Caco-2 (cell line): ENCODE results near the gene CNDP1. TPM values are rescaled to one million over a fixed set of nuclear protein-coding genes. Genes with fewer than 3 reads are reported as not detected.

Source experiments
- BruUV-seq: library from RNA; stranded (reverse); fragments of 400-500 nt; replicated peaks from 2 replicates; lab custom pipeline; 2021; lab: Mats Ljungman, UMichigan
- CTCF ChIA-PET: fragments of 300-600 bp; sonication (Branson Sonifier 250); formaldehyde crosslinking; loops from one replicate; lab custom pipeline; 2022; ENCODE audit warnings: antibody characterized with exemption; lab: Charles Lee
- POLR2A ChIA-PET: fragments of 300-600 bp; sonication (Branson Sonifier 250); formaldehyde crosslinking; loops from one replicate; lab custom pipeline; 2022; ENCODE audit warnings: antibody characterized with exemption; lab: Charles Lee
- DNase-seq, 2 experiments: peaks; one replicate each; pipeline versions ENCODE4 v3.0.0 to v3.0.0-alpha.2; 2020 to 2022
- H3K27me3 ChIP-seq: replicated peaks from 2 replicates; pipeline ENCODE4 v1.6.0; 2011; ENCODE audit warnings: low read length; ENCODE audit not compliant: control insufficient read depth, insufficient read depth
- H3K36me3 ChIP-seq: 2 replicates; pipeline ENCODE4 v1.5.1; 2011; ENCODE audit warnings: low read length; ENCODE audit not compliant: control insufficient read depth, insufficient read depth
- H3K4me1 ChIP-seq: fragments of 250-450 bp; sonication (Bioruptor Pico); 2 replicates; pipeline ENCODE4 v1.5.1; 2020; ENCODE audit warnings: mild to moderate bottlenecking
- H3K4me3 ChIP-seq: 2 replicates; pipeline ENCODE4 v1.5.1; 2011; ENCODE audit warnings: low read depth, mild to moderate bottlenecking, control low read depth, low read length
- H3K9me3 ChIP-seq: fragments of 250-450 bp; sonication (Bioruptor Pico); 2 replicates; pipeline ENCODE4 v1.5.1; 2020; ENCODE audit warnings: mild to moderate bottlenecking, moderate library complexity
- H3K27ac Mint-ChIP-seq: one replicate; pipeline ENCODE4 v1.8.0; 2022; ENCODE audit warnings: mixed read lengths; ENCODE audit not compliant: unreplicated experiment
- H3K27me3 Mint-ChIP-seq: one replicate; pipeline ENCODE4 v1.8.0; 2022; ENCODE audit warnings: mixed read lengths; ENCODE audit not compliant: insufficient read depth, unreplicated experiment
- H3K36me3 Mint-ChIP-seq: one replicate; pipeline ENCODE4 v1.8.0; 2022; ENCODE audit warnings: mild to moderate bottlenecking, mixed read lengths; ENCODE audit not compliant: insufficient read depth, unreplicated experiment
- H3K4me1 Mint-ChIP-seq: one replicate; pipeline ENCODE4 v1.8.0; 2022; ENCODE audit warnings: low read depth, mixed read lengths; ENCODE audit not compliant: unreplicated experiment
- H3K4me3 Mint-ChIP-seq: one replicate; pipeline ENCODE4 v1.8.0; 2022; ENCODE audit warnings: mild to moderate bottlenecking, moderate library complexity, mixed read lengths; ENCODE audit not compliant: unreplicated experiment
- H3K9me3 Mint-ChIP-seq: one replicate; pipeline ENCODE4 v1.8.0; 2022; ENCODE audit warnings: mixed read lengths; ENCODE audit not compliant: unreplicated experiment
- intact Hi-C: fragments of 100-400 bp; cut with micrococcal nuclease; formaldehyde crosslinking; loops from one replicate; pipeline ENCODE4 v1.10.0; 2022; ENCODE audit not compliant: unreplicated experiment
- total RNA-seq: library from RNA; stranded (reverse); gene quantifications from 2 replicates; pipeline ENCODE4 v1.2.3, GENCODE V29; 2022
- TF ChIP-seq, protein P1 (sequence below), 2 experiments: fragments of 200-600 bp in 1 of 2; IDR thresholded peaks; 1 replicate in 1 of 2; 2 replicates in 1 of 2; pipeline versions ENCODE4 v1.5.1 to v1.8.0; 2011 to 2022; ENCODE audit warnings: antibody characterized with exemption in 1 of 2, control low read depth in 1 of 2, inconsistent platforms in 1 of 2, low read depth in 1 of 2, low read length in 1 of 2, mild to moderate bottlenecking in 1 of 2, moderate library complexity in 1 of 2; ENCODE audit not compliant: insufficient read depth in 1 of 2, severe bottlenecking in 1 of 2, unreplicated experiment in 1 of 2

The CNDP1 gene
- total RNA-seq, 1 experiment from 2014 or later, result 0.48 TPM

DNA sequence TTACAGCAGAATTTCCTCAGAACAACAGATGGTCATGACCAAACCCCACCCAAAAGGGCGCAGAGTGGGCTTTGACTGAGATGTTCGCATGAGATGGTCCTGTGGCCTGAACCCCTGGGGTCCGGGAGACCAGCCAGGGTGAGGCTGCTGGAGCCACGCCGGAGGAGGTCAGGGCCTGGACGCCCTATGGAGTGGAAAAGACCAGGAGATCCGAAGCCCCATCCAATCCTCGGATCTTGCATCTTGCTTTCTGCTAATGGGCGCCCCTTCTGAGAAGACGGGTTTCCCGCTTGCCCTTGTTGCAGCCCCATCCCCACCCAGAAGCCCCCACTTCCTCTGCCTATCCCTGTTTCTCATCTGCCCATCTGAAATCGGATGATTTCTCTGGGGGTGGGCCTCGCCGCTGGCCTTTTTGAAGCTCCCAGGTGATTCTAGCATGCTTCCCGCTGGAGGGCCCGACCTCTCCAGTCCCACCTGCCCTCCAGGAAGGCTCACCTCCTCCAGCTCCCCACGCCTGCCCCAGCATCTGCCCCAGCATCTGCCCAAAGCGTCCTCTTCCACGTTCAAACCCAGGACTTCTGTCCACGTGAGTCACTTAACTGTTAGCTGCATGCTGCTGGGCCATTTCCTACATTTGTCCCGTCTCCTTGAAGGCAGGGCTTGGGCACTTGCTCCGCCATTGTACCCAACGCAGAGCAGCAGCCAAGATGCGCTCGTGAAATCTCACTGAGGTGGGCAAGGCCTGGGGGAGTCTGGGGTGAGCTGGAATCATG is 4.3 kb upstream of the CNDP1 start:
- no peaks in the 10 kb centered on the region for H3K27me3 ChIP-seq
- CTCF ChIA-PET, result no interaction called here

GRCh38 chr18:74530584-74530862 is 3.8 kb upstream of the CNDP1 start:
- H3K27me3 Mint-ChIP-seq, result no peaks in the 10 kb centered on the region
- TF ChIP-seq, protein P1, sequence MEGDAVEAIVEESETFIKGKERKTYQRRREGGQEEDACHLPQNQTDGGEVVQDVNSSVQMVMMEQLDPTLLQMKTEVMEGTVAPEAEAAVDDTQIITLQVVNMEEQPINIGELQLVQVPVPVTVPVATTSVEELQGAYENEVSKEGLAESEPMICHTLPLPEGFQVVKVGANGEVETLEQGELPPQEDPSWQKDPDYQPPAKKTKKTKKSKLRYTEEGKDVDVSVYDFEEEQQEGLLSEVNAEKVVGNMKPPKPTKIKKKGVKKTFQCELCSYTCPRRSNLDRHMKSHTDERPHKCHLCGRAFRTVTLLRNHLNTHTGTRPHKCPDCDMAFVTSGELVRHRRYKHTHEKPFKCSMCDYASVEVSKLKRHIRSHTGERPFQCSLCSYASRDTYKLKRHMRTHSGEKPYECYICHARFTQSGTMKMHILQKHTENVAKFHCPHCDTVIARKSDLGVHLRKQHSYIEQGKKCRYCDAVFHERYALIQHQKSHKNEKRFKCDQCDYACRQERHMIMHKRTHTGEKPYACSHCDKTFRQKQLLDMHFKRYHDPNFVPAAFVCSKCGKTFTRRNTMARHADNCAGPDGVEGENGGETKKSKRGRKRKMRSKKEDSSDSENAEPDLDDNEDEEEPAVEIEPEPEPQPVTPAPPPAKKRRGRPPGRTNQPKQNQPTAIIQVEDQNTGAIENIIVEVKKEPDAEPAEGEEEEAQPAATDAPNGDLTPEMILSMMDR (IDR thresholded peaks at IDR 0.05; ENCODE audit: insufficient read depth in 1 of 2, low read depth in 1 of 2, low read length in 1 of 2, severe bottlenecking in 1 of 2, unreplicated experiment in 1 of 2), result no peak
- no peaks in the 10 kb centered on the region for H3K9me3 Mint-ChIP-seq
- no peak overlapping the region for H3K27ac Mint-ChIP-seq
- H3K9me3 ChIP-seq, result no peaks in the 10 kb centered on the region
- peaks cover 7% of the 10 kb centered on the region for H3K4me1 Mint-ChIP-seq
- intact Hi-C loops, result no loop called here
- no TSS peak for BruUV-seq
- H3K27me3 ChIP-seq, result no peaks in the 10 kb centered on the region
- ChIA-PET CTCF (no interaction called here), POLR2A (no interaction called here)
- DNase-seq, result no peak
- no peaks in the 10 kb centered on the region for H3K36me3 ChIP-seq
- H3K4me3 ChIP-seq, result no peak overlapping the region
- no peak overlapping the region for H3K4me3 Mint-ChIP-seq
- no peaks in the 10 kb centered on the region for H3K4me1 ChIP-seq
- H3K36me3 Mint-ChIP-seq, result no peaks in the 10 kb centered on the region

More for the DNA sequence above, 4.3 kb upstream of the CNDP1 start:
- intact Hi-C loops, result no loop called here
- no peaks in the 10 kb centered on the region for H3K27me3 Mint-ChIP-seq
- TF ChIP-seq, protein P1 (IDR thresholded peaks at IDR 0.05; ENCODE audit: insufficient read depth in 1 of 2, low read depth in 1 of 2, low read length in 1 of 2, severe bottlenecking in 1 of 2, unreplicated experiment in 1 of 2), result no peak
- Histone ChIP-seq H3K9me3 (no peaks in the 10 kb centered on the region), H3K4me1 (no peaks in the 10 kb centered on the region), H3K4me3 (no peak overlapping the region), H3K36me3 (no peaks in the 10 kb centered on the region)
- H3K27ac Mint-ChIP-seq, result no peak overlapping the region
- H3K4me1 Mint-ChIP-seq, result peaks cover 7% of the 10 kb centered on the region
- no TSS peak for BruUV-seq
- H3K9me3 Mint-ChIP-seq, result no peaks in the 10 kb centered on the region
- no peak for DNase-seq
- H3K4me3 Mint-ChIP-seq, result no peak overlapping the region
- no peaks in the 10 kb centered on the region for H3K36me3 Mint-ChIP-seq
- POLR2A ChIA-PET, result no interaction called here

DNA sequence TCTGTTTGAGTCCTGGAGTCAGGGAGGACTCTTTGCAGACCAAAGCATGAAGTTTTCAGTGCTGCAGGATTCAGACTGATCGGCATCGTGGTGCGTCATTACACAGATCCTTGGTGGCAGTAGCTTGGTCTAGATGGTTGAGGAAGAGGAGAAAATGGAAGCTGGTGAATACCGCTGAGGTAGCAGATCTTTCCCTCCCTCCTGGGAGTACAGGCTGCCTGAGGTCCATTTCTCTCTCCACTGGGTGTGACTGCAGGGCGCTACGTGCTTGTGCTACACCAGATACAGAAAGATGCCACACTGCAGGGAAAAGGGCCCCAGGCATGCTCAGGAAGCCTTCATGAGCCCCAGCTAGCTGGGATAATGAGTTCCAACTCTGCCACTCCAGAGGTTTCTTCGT is 3.3 kb upstream of the CNDP1 start:
- Mint-ChIP-seq H3K4me1 (peaks cover 7% of the 10 kb centered on the region), H3K27ac (no peak overlapping the region), H3K27me3 (no peaks in the 10 kb centered on the region), H3K4me3 (no peak overlapping the region), H3K36me3 (no peaks in the 10 kb centered on the region), H3K9me3 (no peaks in the 10 kb centered on the region)
- no peak for DNase-seq
- no peak overlapping the region for H3K4me3 ChIP-seq
- ChIA-PET CTCF (no interaction called here), POLR2A (no interaction called here)
- TF ChIP-seq, protein P1 (IDR thresholded peaks at IDR 0.05; ENCODE audit: insufficient read depth in 1 of 2, low read depth in 1 of 2, low read length in 1 of 2, severe bottlenecking in 1 of 2, unreplicated experiment in 1 of 2), result no peak
- H3K27me3 ChIP-seq, result no peaks in the 10 kb centered on the region
- no TSS peak for BruUV-seq
- H3K9me3 ChIP-seq, result no peaks in the 10 kb centered on the region
- no peaks in the 10 kb centered on the region for H3K36me3 ChIP-seq
- no peaks in the 10 kb centered on the region for H3K4me1 ChIP-seq
- intact Hi-C loops, result no loop called here
